CD14-positive monocyte (primary cell): ENCODE measurements around the gene CDK17. TPM values are rescaled to one million over a fixed set of nuclear protein-coding genes. Genes with fewer than 3 reads are reported as not detected.

Experiments
- DNase-seq, 3 donors: peaks; one replicate each; pipeline ENCODE4 v3.0.0-alpha.2; 2011 to 2022
- H2AFZ ChIP-seq: 2 replicates; pipeline ENCODE4 v1.6.0; 2012; ENCODE audit warnings: mild to moderate bottlenecking, low read depth, low read length, inconsistent platforms; ENCODE audit not compliant: insufficient read depth, poor library complexity, severe bottlenecking
- H3K27ac ChIP-seq, 2 donors: 1 replicate in 1 of 2; 2 replicates in 1 of 2; pipeline ENCODE4 v1.5.1; 2012 to 2013; ENCODE audit warnings: low read length in 2 of 2, control low read depth in 1 of 2, inconsistent platforms in 1 of 2, low read depth in 1 of 2, mild to moderate bottlenecking in 1 of 2
- H3K27me3 ChIP-seq, 2 donors: one replicate each; pipeline versions ENCODE4 v1.6.0 to v1.6.1; 2011 to 2013; ENCODE audit warnings: low read length in 2 of 2; ENCODE audit not compliant: control insufficient read depth in 2 of 2, insufficient read depth in 2 of 2
- H3K36me3 ChIP-seq, 2 donors: replicated peaks in 1 of 2; 1 replicate in 1 of 2; 2 replicates in 1 of 2; pipeline versions ENCODE4 v1.5.1 to v1.6.1; 2012 to 2013; ENCODE audit warnings: low read length in 2 of 2, control low read depth in 1 of 2, inconsistent platforms in 1 of 2, mild to moderate bottlenecking in 1 of 2; ENCODE audit not compliant: insufficient read depth in 2 of 2, control insufficient read depth in 1 of 2
- H3K4me1 ChIP-seq, 2 donors: 1 replicate in 1 of 2; 2 replicates in 1 of 2; pipeline versions ENCODE4 v1.5.1 to v1.6.1; 2012 to 2013; ENCODE audit warnings: low read length in 2 of 2, control low read depth in 1 of 2, inconsistent platforms in 1 of 2, mild to moderate bottlenecking in 1 of 2, moderate library complexity in 1 of 2; ENCODE audit not compliant: insufficient read depth in 2 of 2, control insufficient read depth in 1 of 2
- H3K4me2 ChIP-seq: replicated peaks from 2 replicates; pipeline ENCODE3; 2012; ENCODE audit warnings: low read length, moderate library complexity, mild to moderate bottlenecking; ENCODE audit not compliant: poor library complexity, severe bottlenecking; ENCODE audit errors: extremely low read depth
- H3K4me3 ChIP-seq, 3 experiments: fragments of 200-600 bp in 1 of 3; sonication (generic) in 1 of 3; replicated peaks in 1 of 3; 1 replicate in 2 of 3; 2 replicates in 1 of 3; pipeline ENCODE4 v1.5.1; 2011 to 2013; ENCODE audit warnings: low read length in 3 of 3, mild to moderate bottlenecking in 3 of 3, control low read depth in 2 of 3, low read depth in 2 of 3, inconsistent platforms in 1 of 3, moderate library complexity in 1 of 3
- H3K79me2 ChIP-seq: 2 replicates; pipeline ENCODE4 v1.6.0; 2012; ENCODE audit warnings: mild to moderate bottlenecking, control low read depth, inconsistent platforms, low read length, moderate library complexity; ENCODE audit not compliant: insufficient read depth
- H3K9ac ChIP-seq: 2 replicates; pipeline ENCODE4 v1.6.0; 2017; ENCODE audit warnings: low read length, mild to moderate bottlenecking; ENCODE audit not compliant: insufficient read depth, poor library complexity, severe bottlenecking
- H3K9me3 ChIP-seq, 2 donors: replicated peaks in 1 of 2; 1 replicate in 1 of 2; 2 replicates in 1 of 2; pipeline versions ENCODE4 v1.5.1 to v1.6.1; 2012 to 2013; ENCODE audit warnings: low read length in 2 of 2, control low read depth in 1 of 2; ENCODE audit not compliant: control insufficient read depth in 1 of 2, insufficient read depth in 1 of 2
- H4K20me1 ChIP-seq: 2 replicates; pipeline ENCODE4 v1.6.0; 2012; ENCODE audit warnings: mild to moderate bottlenecking, low read length, control low read depth, moderate library complexity; ENCODE audit not compliant: insufficient read depth
- H3K27ac Mint-ChIP-seq, 7 donors: one replicate each; pipeline ENCODE4 v1.8.0; 2020; ENCODE audit warnings: mild to moderate bottlenecking in 7 of 7, mixed read lengths in 7 of 7, moderate library complexity in 6 of 7, inconsistent platforms in 2 of 7
- H3K27me3 Mint-ChIP-seq, 3 donors: one replicate each; pipeline ENCODE4 v1.8.0; 2021 to 2022; ENCODE audit warnings: low read depth in 3 of 3, mild to moderate bottlenecking in 3 of 3, mixed read lengths in 3 of 3, moderate library complexity in 3 of 3, inconsistent platforms in 1 of 3
- H3K36me3 Mint-ChIP-seq, 2 donors: one replicate each; pipeline ENCODE4 v1.8.0; 2020; ENCODE audit warnings: mixed read lengths in 2 of 2, inconsistent platforms in 1 of 2, mild to moderate bottlenecking in 1 of 2
- H3K4me1 Mint-ChIP-seq: one replicate; pipeline ENCODE4 v1.8.0; 2020; ENCODE audit warnings: mild to moderate bottlenecking, mixed read lengths
- H3K4me3 Mint-ChIP-seq, 2 donors: one replicate each; pipeline ENCODE4 v1.8.0; 2020; ENCODE audit warnings: mild to moderate bottlenecking in 2 of 2, mixed read lengths in 2 of 2, moderate library complexity in 1 of 2
- H3K9me3 Mint-ChIP-seq, 7 donors: one replicate each; pipeline ENCODE4 v1.8.0; 2020 to 2022; ENCODE audit warnings: mixed read lengths in 7 of 7, mild to moderate bottlenecking in 6 of 7, moderate library complexity in 6 of 7, inconsistent platforms in 2 of 7
- CTCF ChIP-seq: fragments of 200-600 bp; IDR thresholded peaks from one replicate; pipeline ENCODE4 v1.8.0; 2022; ENCODE audit warnings: antibody characterized with exemption, mild to moderate bottlenecking
- WGBS: methylation state at CpG from one replicate; pipeline ENCODE4 v1.1.5; 2013; ENCODE audit warnings: missing lambda C conversion rate; ENCODE audit not compliant: insufficient coverage; 5-methylcytosine and 5-hydroxymethylcytosine counted together
- intact Hi-C, 2 donors: fragments of 100-400 bp; cut with micrococcal nuclease; formaldehyde crosslinking; loops; one replicate each; pipeline versions ENCODE4 v1.15.0 to v1.15.1; 2023
- polyA plus RNA-seq, 3 donors: library from polyadenylated mRNA; depleted of rRNA in 1 of 3; unstranded in 2 of 3; stranded (reverse) in 1 of 3; fragments of 300-500 nt in 2 of 3; fragments of >200 nt in 1 of 3; fragmentation: Illumina TruSeq in 2 of 3; gene quantifications; 1 replicate in 2 of 3; 2 replicates in 1 of 3; pipeline ENCODE4 v1.2.3, GENCODE V29; 2012 to 2021

Gene CDK17
- polyA plus RNA-seq, 3 donors: 3.6 to 6.9 (median 6.4) TPM

GRCh38 chr12:96238336-96239047 is 161.7 kb downstream of the CDK17 start:
- Histone ChIP-seq H4K20me1 (peaks cover 99% of the 10 kb centered on the region), H3K4me2 (no peak overlapping the region), H3K4me3 (no peak overlapping the region), H2AFZ (no peak overlapping the region), H3K79me2 (peaks cover 79% of the 10 kb centered on the region), H3K36me3 (peaks cover 14 to 64% of the 10 kb centered on the region in 2 donors), H3K4me1 (peaks cover 29 to 31% of the 10 kb centered on the region in 2 donors), H3K27ac (peak overlapping the region in 1 of 2 donors; percentile 63), H3K9ac (no peak overlapping the region), H3K27me3 (no peaks in the 10 kb centered on the region), H3K9me3 (no peaks in the 10 kb centered on the region)
- 88% methylated on average over 8 of the region's 13 CpGs for whole genome bisulfite sequencing
- H3K4me1 Mint-ChIP-seq: peaks cover 56% of the 10 kb centered on the region
- peak overlapping the region; percentile 76 to 94 (median 90) for H3K27ac Mint-ChIP-seq
- intact Hi-C loops: no loop called here
- H3K9me3 Mint-ChIP-seq: no peaks in the 10 kb centered on the region
- H3K36me3 Mint-ChIP-seq: peaks cover 53 to 77% of the 10 kb centered on the region in 2 donors
- TF ChIP-seq CTCF: no peak
- no peak overlapping the region for H3K4me3 Mint-ChIP-seq
- H3K27me3 Mint-ChIP-seq: peaks cover 0 to 6% (median 2%) of the 10 kb centered on the region in 3 donors
- DNase-seq: no peak

DNA sequence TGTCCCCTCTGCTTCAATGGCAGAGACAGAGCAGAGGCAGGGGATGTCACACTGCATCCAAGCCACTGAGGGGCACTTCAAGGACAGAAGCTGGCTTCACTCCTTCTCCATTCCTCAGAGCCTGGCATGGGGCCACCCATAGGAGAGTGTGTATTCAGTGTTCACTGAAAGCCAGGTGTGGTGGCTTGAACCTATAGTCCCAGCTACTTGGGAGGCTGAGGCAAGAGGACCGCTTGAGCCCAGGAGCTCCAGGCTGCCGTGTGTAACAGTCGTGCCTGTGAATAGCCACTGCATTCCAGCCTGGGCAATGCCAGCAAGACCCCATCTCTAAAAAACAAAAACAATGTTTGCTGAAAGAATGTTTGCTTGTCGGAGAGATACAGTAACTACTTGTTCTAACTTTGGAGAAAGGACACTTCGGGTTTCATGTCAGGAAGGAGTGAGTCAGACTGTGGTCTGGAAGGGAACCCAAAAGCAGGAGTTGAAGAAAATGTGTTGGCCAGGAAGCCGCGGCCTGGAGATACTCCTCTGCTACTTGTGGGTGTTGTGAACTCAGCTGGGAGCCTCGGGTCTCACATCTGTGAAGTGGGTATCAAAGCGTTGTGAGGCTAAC is 162.7 kb downstream of the CDK17 start:
- Histone ChIP-seq H3K27ac (peak overlapping the region; percentile 18 to 63), H3K9me3 (no peaks in the 10 kb centered on the region), H3K79me2 (peaks cover 79% of the 10 kb centered on the region), H3K4me2 (peak overlapping the region; percentile 27), H2AFZ (no peak overlapping the region), H3K27me3 (no peaks in the 10 kb centered on the region), H3K4me3 (peak overlapping the region in 1 of 3 experiments; percentile 21), H3K36me3 (peaks cover 14 to 74% of the 10 kb centered on the region in 2 donors), H3K9ac (peak overlapping the region; percentile 29), H4K20me1 (peaks cover 99% of the 10 kb centered on the region), H3K4me1 (peaks cover 29 to 30% of the 10 kb centered on the region in 2 donors)
- Mint-ChIP-seq H3K4me1 (peaks cover 53% of the 10 kb centered on the region), H3K4me3 (peak overlapping the region; percentile 47 to 73), H3K27ac (peak overlapping the region; percentile 76 to 94 (median 90)), H3K27me3 (peaks cover 0 to 6% (median 2%) of the 10 kb centered on the region in 3 donors), H3K36me3 (peaks cover 55 to 77% of the 10 kb centered on the region in 2 donors), H3K9me3 (no peaks in the 10 kb centered on the region)
- 13% methylated on average over 7 of the region's 9 CpGs for WGBS
- intact Hi-C loops: no loop called here
- no peak for TF ChIP-seq CTCF
- peak; percentile 49 to 63 (median 63) for DNase-seq
